Mononuclear cell (primary cell): ENCODE data around the gene OSBP. TPM values are rescaled to one million over a fixed set of nuclear protein-coding genes. Genes with fewer than 3 reads are reported as not detected.

Experiments used
- total RNA-seq: library from RNA; depleted of rRNA; stranded (reverse); fragments of >200 nt; gene quantifications from one replicate; pipeline ENCODE4 v1.2.3, GENCODE V29; 2012

OSBP gene
- total RNA-seq, 1 donor, result 49.3 TPM

Other genes starting within 250 kb of the OSBP start
- gene OR5A2, start 189.4 kb downstream of the OSBP start, total RNA-seq, result not detected
- under 0.01 TPM for gene OR5A1, start 179.3 kb downstream of the OSBP start, total RNA-seq
- not detected for gene OR4D6, start 158.8 kb downstream of the OSBP start, total RNA-seq
- not detected for gene OR4D10, start 142.5 kb downstream of the OSBP start, total RNA-seq
- not detected for gene OR4D11, start 112.2 kb downstream of the OSBP start, total RNA-seq
- gene OR4D9, start 104.2 kb downstream of the OSBP start, total RNA-seq, result under 0.01 TPM
- 38.7 TPM for gene PATL1, start 53.3 kb upstream of the OSBP start, total RNA-seq
- gene OR10V1, start 98.1 kb upstream of the OSBP start, total RNA-seq, result not detected
- gene STX3, start 139.6 kb upstream of the OSBP start, total RNA-seq, result 20.9 TPM
- gene MRPL16, start 195.0 kb upstream of the OSBP start, total RNA-seq, result 21.8 TPM
- gene CBLIF, start 229.7 kb upstream of the OSBP start, total RNA-seq, result not detected